H9 (cell line): ENCODE measurements around the gene C2orf92. TPM values are rescaled to one million over a fixed set of nuclear protein-coding genes. Genes with fewer than 3 reads are reported as not detected.

ENCODE experiments used
- DNase-seq: peaks from one replicate; pipeline ENCODE4 v3.0.0-alpha.2; 2017
- H2AFZ ChIP-seq: one replicate; pipeline ENCODE4 v1.6.1; 2013; ENCODE audit warnings: mild to moderate bottlenecking, low read length, control low read depth, moderate library complexity
- H2AK5ac ChIP-seq: 2 replicates; pipeline ENCODE4 v1.6.1; 2013; ENCODE audit warnings: low read length, control low read depth, mixed read lengths; ENCODE audit not compliant: insufficient read length
- H2BK120ac ChIP-seq: one replicate; pipeline ENCODE4 v1.6.1; 2013; ENCODE audit warnings: low read depth, mild to moderate bottlenecking, low read length, control low read depth, inconsistent platforms; ENCODE audit not compliant: poor library complexity, severe bottlenecking
- H2BK12ac ChIP-seq: 2 replicates; pipeline ENCODE4 v1.6.1; 2013; ENCODE audit warnings: low read length, control low read depth, mixed read lengths, low read depth; ENCODE audit not compliant: insufficient read length
- H2BK15ac ChIP-seq: 2 replicates; pipeline ENCODE4 v1.6.1; 2013; ENCODE audit warnings: low read depth, low read length, control low read depth
- H2BK20ac ChIP-seq: one replicate; pipeline ENCODE4 v1.6.1; 2013; ENCODE audit warnings: low read depth, mild to moderate bottlenecking, low read length, control low read depth, inconsistent platforms; ENCODE audit not compliant: poor library complexity, severe bottlenecking
- H2BK5ac ChIP-seq: 2 replicates; pipeline ENCODE4 v1.6.1; 2013; ENCODE audit warnings: low read length, control low read depth, mixed read lengths; ENCODE audit not compliant: insufficient read length
- H3K14ac ChIP-seq: 2 replicates; pipeline ENCODE4 v1.6.1; 2013; ENCODE audit warnings: low read length, control low read depth; ENCODE audit not compliant: insufficient read depth
- H3K18ac ChIP-seq: 2 replicates; pipeline ENCODE4 v1.6.1; 2013; ENCODE audit warnings: low read depth, mild to moderate bottlenecking, mixed read lengths, low read length, control low read depth; ENCODE audit not compliant: insufficient read length
- H3K23ac ChIP-seq: 2 replicates; pipeline ENCODE4 v1.6.1; 2013; ENCODE audit warnings: low read length, control low read depth, mixed read lengths, low read depth; ENCODE audit not compliant: insufficient read length
- H3K23me2 ChIP-seq: 2 replicates; pipeline ENCODE4 v1.6.1; 2013; ENCODE audit warnings: low read depth, mild to moderate bottlenecking, mixed read lengths, low read length, control low read depth; ENCODE audit not compliant: insufficient read length, poor library complexity, severe bottlenecking
- H3K27ac ChIP-seq: 2 replicates; pipeline ENCODE4 v1.5.1; 2013; ENCODE audit warnings: low read length, control low read depth, mixed read lengths, low read depth; ENCODE audit not compliant: insufficient read length
- H3K27me3 ChIP-seq: 2 replicates; pipeline ENCODE4 v1.6.1; 2013; ENCODE audit warnings: low read length, control low read depth, inconsistent platforms; ENCODE audit not compliant: insufficient read depth
- H3K4ac ChIP-seq: 2 replicates; pipeline ENCODE4 v1.6.1; 2013; ENCODE audit warnings: low read depth, mild to moderate bottlenecking, control low read depth, inconsistent platforms, low read length, moderate library complexity
- H3K4me1 ChIP-seq: 2 replicates; pipeline ENCODE4 v1.6.1; 2013; ENCODE audit warnings: low read length, control low read depth, inconsistent platforms; ENCODE audit not compliant: insufficient read depth
- H3K4me2 ChIP-seq: 2 replicates; pipeline ENCODE4 v1.6.1; 2013; ENCODE audit warnings: low read length, control low read depth, mixed read lengths; ENCODE audit not compliant: insufficient read length, insufficient read depth
- H3K56ac ChIP-seq: 2 replicates; pipeline ENCODE4 v1.6.1; 2013; ENCODE audit warnings: low read depth, mild to moderate bottlenecking, mixed read lengths, low read length, control low read depth; ENCODE audit not compliant: insufficient read length
- H3K79me1 ChIP-seq: 2 replicates; pipeline ENCODE4 v1.6.1; 2013; ENCODE audit warnings: low read depth, mild to moderate bottlenecking, moderate library complexity, low read length, control low read depth, inconsistent platforms; ENCODE audit not compliant: insufficient read depth, poor library complexity, severe bottlenecking
- H3K79me2 ChIP-seq: 2 replicates; pipeline ENCODE4 v1.6.1; 2013; ENCODE audit warnings: low read length, control low read depth, inconsistent platforms; ENCODE audit not compliant: insufficient read depth
- H3K9ac ChIP-seq: 2 replicates; pipeline ENCODE4 v1.6.1; 2013; ENCODE audit warnings: low read length, control low read depth, mixed read lengths; ENCODE audit not compliant: insufficient read length; ENCODE audit errors: extremely low read depth
- H3K9me3 ChIP-seq: one replicate; pipeline ENCODE4 v1.6.1; 2013; ENCODE audit warnings: low read depth, low read length, inconsistent platforms; ENCODE audit not compliant: control insufficient read depth
- H3T11ph ChIP-seq: one replicate; pipeline ENCODE4 v1.6.1; 2013; ENCODE audit warnings: mild to moderate bottlenecking, low read length, control low read depth, inconsistent platforms
- H4K20me1 ChIP-seq: one replicate; pipeline ENCODE4 v1.6.1; 2013; ENCODE audit not compliant: control insufficient read depth, insufficient read length, insufficient read depth
- H4K5ac ChIP-seq: 2 replicates; pipeline ENCODE4 v1.6.1; 2013; ENCODE audit warnings: low read depth, mild to moderate bottlenecking, mixed read lengths, low read length, control low read depth; ENCODE audit not compliant: insufficient read length
- H4K8ac ChIP-seq: replicated peaks from 2 replicates; pipeline ENCODE4 v1.6.1; 2013; ENCODE audit warnings: low read length, control low read depth, mixed read lengths, low read depth; ENCODE audit not compliant: insufficient read length
- H4K91ac ChIP-seq: 2 replicates; pipeline ENCODE4 v1.6.1; 2013; ENCODE audit warnings: low read depth, mild to moderate bottlenecking, moderate library complexity, mixed read lengths, low read length, control low read depth; ENCODE audit not compliant: insufficient read length
- H3K27ac Mint-ChIP-seq, 3 experiments: 2 replicates in 2 of 3; 3 replicates in 1 of 3; pipeline ENCODE4 v1.8.0; 2020 to 2021; ENCODE audit warnings: mixed read lengths in 3 of 3, mild to moderate bottlenecking in 1 of 3, moderate library complexity in 1 of 3
- H3K27me3 Mint-ChIP-seq: 2 replicates; pipeline ENCODE4 v1.8.0; 2021; ENCODE audit warnings: low read depth, mild to moderate bottlenecking, moderate library complexity, mixed read lengths
- H3K36me3 Mint-ChIP-seq, 3 experiments: 2 replicates in 2 of 3; 3 replicates in 1 of 3; pipeline ENCODE4 v1.8.0; 2020 to 2021; ENCODE audit warnings: low read depth in 3 of 3, mixed read lengths in 3 of 3; ENCODE audit not compliant: insufficient read depth in 1 of 3
- H3K4me1 Mint-ChIP-seq, 2 experiments: 2 replicates each; pipeline ENCODE4 v1.8.0; 2020; ENCODE audit warnings: mixed read lengths in 2 of 2
- H3K4me3 Mint-ChIP-seq, 2 experiments: 2 replicates in 1 of 2; 3 replicates in 1 of 2; pipeline ENCODE4 v1.8.0; 2020 to 2021; ENCODE audit warnings: mild to moderate bottlenecking in 2 of 2, mixed read lengths in 2 of 2, moderate library complexity in 1 of 2
- H3K9me3 Mint-ChIP-seq, 2 experiments: 2 replicates in 1 of 2; 3 replicates in 1 of 2; pipeline ENCODE4 v1.8.0; 2020; ENCODE audit warnings: mild to moderate bottlenecking in 2 of 2, mixed read lengths in 2 of 2, moderate library complexity in 1 of 2
- WGBS: extraction: QIAGEN DNeasy Blood & Tissue Kit; methylation state at CpG from one replicate; pipeline ENCODE4 v1.1.7; 2013; ENCODE audit warnings: missing lambda C conversion rate, low lambda C conversion rate, mixed read lengths; ENCODE audit not compliant: insufficient read length; ENCODE audit errors: extremely low coverage; 5-methylcytosine and 5-hydroxymethylcytosine counted together
- total RNA-seq: library from RNA; stranded (reverse); gene quantifications from 2 replicates; pipeline ENCODE4 v1.2.1, GENCODE V29; 2021
- TF ChIP-seq, protein P1 (sequence below): fragments of 200-600 bp; sonication (generic); conservative IDR thresholded peaks from 3 replicates; pipeline ENCODE4 v1.8.0; 2021; ENCODE audit warnings: antibody characterized with exemption, mild to moderate bottlenecking

The C2orf92 gene
- total RNA-seq, 1 experiment from 2014 or later = 7.3 TPM

GRCh38 chr2:97751752-97752151 lies 82.2 kb downstream of the C2orf92 start:
- Histone ChIP-seq H4K5ac (no peak overlapping the region), H2BK120ac (no peak overlapping the region), H3K14ac (no peak overlapping the region), H4K8ac (no peak overlapping the region), H3K27me3 (no peaks in the 10 kb centered on the region), H3K4me1 (0 out of 2 replicates have a peak, but pooled peaks cover 2% of the 10 kb centered on the region), H2AK5ac (no peak overlapping the region), H3K23me2 (no peaks in the 10 kb centered on the region), H3K4me2 (no peak overlapping the region), H2BK12ac (no peak overlapping the region), H3K4ac (no peak overlapping the region), H3K27ac (no peak overlapping the region), H4K91ac (no peak overlapping the region), H2BK15ac (no peak overlapping the region), H2BK5ac (no peak overlapping the region), H3K18ac (no peak overlapping the region), H2AFZ (no peak overlapping the region), H3K79me2 (no peaks in the 10 kb centered on the region), H2BK20ac (no peak overlapping the region), H3K9me3 (no peaks in the 10 kb centered on the region), H3K56ac (no peak overlapping the region), H3K9ac (no peak overlapping the region), H3T11ph (no peak overlapping the region), H3K79me1 (no peaks in the 10 kb centered on the region), H4K20me1 (no peaks in the 10 kb centered on the region), H3K23ac (no peak overlapping the region)
- peak overlapping the region in 1 of 3 experiments; percentile 47; a peak in 1 of 7 replicates for H3K27ac Mint-ChIP-seq
- H3K36me3 Mint-ChIP-seq = peaks cover 2 to 16% (median 12%) of the 10 kb centered on the region in 3 experiments; a peak in 5 of 7 replicates
- H3K4me1 Mint-ChIP-seq = peaks cover 33 to 42% of the 10 kb centered on the region in 2 experiments
- WGBS = no CpG with 5 or more reads among the region's 3 CpGs
- no peak for DNase-seq
- TF ChIP-seq, protein P1, sequence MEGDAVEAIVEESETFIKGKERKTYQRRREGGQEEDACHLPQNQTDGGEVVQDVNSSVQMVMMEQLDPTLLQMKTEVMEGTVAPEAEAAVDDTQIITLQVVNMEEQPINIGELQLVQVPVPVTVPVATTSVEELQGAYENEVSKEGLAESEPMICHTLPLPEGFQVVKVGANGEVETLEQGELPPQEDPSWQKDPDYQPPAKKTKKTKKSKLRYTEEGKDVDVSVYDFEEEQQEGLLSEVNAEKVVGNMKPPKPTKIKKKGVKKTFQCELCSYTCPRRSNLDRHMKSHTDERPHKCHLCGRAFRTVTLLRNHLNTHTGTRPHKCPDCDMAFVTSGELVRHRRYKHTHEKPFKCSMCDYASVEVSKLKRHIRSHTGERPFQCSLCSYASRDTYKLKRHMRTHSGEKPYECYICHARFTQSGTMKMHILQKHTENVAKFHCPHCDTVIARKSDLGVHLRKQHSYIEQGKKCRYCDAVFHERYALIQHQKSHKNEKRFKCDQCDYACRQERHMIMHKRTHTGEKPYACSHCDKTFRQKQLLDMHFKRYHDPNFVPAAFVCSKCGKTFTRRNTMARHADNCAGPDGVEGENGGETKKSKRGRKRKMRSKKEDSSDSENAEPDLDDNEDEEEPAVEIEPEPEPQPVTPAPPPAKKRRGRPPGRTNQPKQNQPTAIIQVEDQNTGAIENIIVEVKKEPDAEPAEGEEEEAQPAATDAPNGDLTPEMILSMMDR = no peak
- H3K4me3 Mint-ChIP-seq = no peak overlapping the region
- no peaks in the 10 kb centered on the region for H3K27me3 Mint-ChIP-seq
- H3K9me3 Mint-ChIP-seq = no peaks in the 10 kb centered on the region

Other genes starting within 250 kb of the C2orf92 start
- gene ANKRD36B, start 79.8 kb upstream of the C2orf92 start, total RNA-seq = 7.6 and 8.2 TPM in 2 replicates
- 237 and 246 TPM in 2 replicates for gene COX5B, start 23.7 kb upstream of the C2orf92 start, total RNA-seq
- gene ACTR1B, start 5.7 kb upstream of the C2orf92 start, total RNA-seq = 31.1 and 33.8 TPM in 2 replicates
- 0.22 and 0.24 TPM in 2 replicates for gene ZAP70, start 43.9 kb downstream of the C2orf92 start, total RNA-seq